Neuron (in vitro differentiated cells): ENCODE data around the gene CKAP2L.

ENCODE experiments used
- H2AFZ ChIP-seq: one replicate; pipeline ENCODE4 v1.6.1; 2013; ENCODE audit warnings: low read depth, mild to moderate bottlenecking, inconsistent platforms, low read length, moderate library complexity
- H3K27me3 ChIP-seq: one replicate; pipeline ENCODE4 v1.6.1; 2013; ENCODE audit warnings: low read length; ENCODE audit not compliant: insufficient read depth
- H3K36me3 ChIP-seq: one replicate; pipeline ENCODE4 v1.6.1; 2013; ENCODE audit warnings: low read length; ENCODE audit not compliant: insufficient read depth
- H3K4me1 ChIP-seq: one replicate; pipeline ENCODE4 v1.6.1; 2013; ENCODE audit warnings: low read length; ENCODE audit not compliant: insufficient read depth
- H3K4me3 ChIP-seq: 2 replicates; pipeline ENCODE4 v1.5.1; 2013; ENCODE audit warnings: mild to moderate bottlenecking, low read length, moderate library complexity
- H3K9me3 ChIP-seq: one replicate; pipeline ENCODE4 v1.6.1; 2013; ENCODE audit warnings: low read length

The CKAP2L gene

DNA sequence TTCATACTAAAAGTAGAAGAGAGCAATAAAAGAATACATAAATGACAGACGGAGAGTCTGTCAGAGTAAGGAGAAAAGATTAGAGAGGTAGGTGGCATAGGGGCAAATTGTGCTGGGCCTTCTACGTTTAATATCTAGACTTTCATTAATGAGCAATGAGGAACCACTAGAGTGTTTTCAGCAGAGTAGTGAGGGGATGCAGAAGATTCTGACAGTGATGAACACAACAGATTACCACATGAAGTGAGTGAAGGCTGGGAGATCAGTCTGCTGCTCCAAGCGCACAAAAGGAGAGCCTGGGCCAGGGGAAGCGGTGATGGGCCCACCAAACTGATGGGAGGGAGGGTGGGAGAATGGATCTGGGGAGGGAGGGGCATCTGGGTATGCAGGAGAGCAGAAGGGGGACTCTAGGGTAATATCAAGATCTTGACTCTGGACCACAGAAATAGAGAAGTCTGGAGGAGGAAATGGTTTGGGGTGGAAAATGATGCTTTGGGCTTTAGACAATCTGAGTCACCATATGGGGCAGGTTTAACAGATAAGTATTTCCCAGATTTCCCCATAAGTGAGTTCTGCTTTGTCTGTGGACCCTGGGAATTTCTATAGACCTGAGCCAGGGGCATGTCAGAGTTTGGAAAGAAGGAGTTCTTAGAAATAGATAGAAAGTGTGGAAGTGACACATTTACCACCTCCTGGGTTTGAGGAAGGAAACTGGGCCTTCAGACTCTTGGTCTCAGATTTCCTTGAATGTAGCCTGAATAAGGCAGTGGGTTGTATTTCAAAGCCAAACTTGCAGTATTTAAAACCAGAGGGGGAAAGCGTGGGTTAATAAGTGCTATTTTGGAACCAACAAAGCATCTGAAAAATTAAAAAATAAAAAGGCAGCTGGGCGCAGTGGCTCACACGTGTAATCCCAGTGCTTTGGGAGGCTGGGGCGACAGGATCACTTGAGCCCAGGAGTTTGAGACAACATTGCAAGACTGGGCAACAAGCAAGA is 34.9 kb upstream of the CKAP2L start:
- no peaks in the 10 kb centered on the region for H3K9me3 ChIP-seq

DNA sequence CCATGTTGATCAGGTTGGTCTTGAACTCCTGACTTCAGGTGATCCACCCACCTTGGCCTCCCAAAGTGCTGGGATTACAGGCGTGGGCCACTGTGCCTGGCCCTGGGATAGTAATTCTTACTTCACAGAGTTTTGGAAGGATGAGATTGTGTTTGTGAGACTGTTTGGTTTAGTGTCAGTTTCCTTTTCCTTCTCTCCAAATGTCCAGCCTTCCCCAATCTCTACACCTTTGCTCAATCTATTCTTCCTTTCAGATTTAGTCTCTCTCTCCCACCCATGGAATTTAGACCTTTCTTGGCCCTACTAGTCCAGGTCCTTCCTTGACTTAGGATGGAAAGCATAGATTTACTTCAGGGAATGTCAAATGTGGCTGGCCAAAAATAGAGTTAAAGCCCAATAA is 32.1 kb upstream of the CKAP2L start:
- Histone ChIP-seq H3K9me3 (no peaks in the 10 kb centered on the region), H3K4me1 (no peaks in the 10 kb centered on the region), H3K27me3 (no peaks in the 10 kb centered on the region), H3K36me3 (no peaks in the 10 kb centered on the region), H2AFZ (no peak overlapping the region), H3K4me3 (no peak overlapping the region)

More for the DNA sequence above, 34.9 kb upstream of the CKAP2L start:
- H3K27me3 ChIP-seq = no peaks in the 10 kb centered on the region
- no peaks in the 10 kb centered on the region for H3K36me3 ChIP-seq
- no peak overlapping the region for H3K4me3 ChIP-seq
- no peaks in the 10 kb centered on the region for H3K4me1 ChIP-seq
- no peak overlapping the region for H2AFZ ChIP-seq

DNA sequence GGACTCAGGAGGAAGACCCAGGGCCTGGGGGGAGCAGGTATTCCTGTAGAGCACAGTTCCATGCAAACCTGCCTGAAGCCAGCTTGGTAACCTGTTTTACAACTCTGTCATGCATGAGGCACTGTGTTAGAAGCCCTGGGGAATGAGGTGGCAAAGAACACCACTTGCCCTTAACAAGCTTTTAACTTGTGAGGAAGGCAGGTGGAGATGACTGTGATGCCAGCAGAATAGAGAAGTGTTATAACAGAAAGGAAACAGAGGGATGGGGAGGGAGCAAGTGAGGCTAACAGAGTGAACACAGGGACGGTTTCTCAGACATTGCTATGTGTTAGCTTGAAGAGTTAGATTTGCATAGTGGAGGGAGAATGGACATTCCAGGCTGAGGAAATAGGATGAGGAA is 31.4 kb upstream of the CKAP2L start:
- H3K27me3 ChIP-seq = no peaks in the 10 kb centered on the region
- H3K4me1 ChIP-seq = no peaks in the 10 kb centered on the region
- H3K9me3 ChIP-seq = no peaks in the 10 kb centered on the region
- no peak overlapping the region for H3K4me3 ChIP-seq
- no peaks in the 10 kb centered on the region for H3K36me3 ChIP-seq
- H2AFZ ChIP-seq = no peak overlapping the region

DNA sequence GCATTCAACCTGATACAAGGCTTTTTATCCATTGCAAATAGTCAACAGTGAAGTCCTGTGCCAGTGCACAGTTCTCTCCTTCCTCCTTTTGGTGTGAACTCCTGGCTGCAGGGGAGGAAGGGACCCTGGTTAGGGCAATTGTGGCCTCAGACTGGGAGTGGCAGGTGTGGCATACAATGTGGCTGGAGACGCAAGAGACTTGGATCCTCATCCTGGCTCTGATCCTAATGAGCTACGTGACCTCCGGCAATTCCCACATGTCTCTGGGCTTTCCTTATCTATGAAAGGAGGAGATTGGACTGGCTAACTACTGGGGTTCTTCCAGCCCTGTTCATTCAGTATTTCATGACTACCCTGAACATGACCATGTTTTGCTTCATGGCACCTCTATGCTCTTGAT is 30.4 kb upstream of the CKAP2L start:
- no peaks in the 10 kb centered on the region for H3K9me3 ChIP-seq
- no peak overlapping the region for H2AFZ ChIP-seq
- H3K4me3 ChIP-seq = no peak overlapping the region
- H3K27me3 ChIP-seq = no peaks in the 10 kb centered on the region
- no peaks in the 10 kb centered on the region for H3K36me3 ChIP-seq
- H3K4me1 ChIP-seq = no peaks in the 10 kb centered on the region

DNA sequence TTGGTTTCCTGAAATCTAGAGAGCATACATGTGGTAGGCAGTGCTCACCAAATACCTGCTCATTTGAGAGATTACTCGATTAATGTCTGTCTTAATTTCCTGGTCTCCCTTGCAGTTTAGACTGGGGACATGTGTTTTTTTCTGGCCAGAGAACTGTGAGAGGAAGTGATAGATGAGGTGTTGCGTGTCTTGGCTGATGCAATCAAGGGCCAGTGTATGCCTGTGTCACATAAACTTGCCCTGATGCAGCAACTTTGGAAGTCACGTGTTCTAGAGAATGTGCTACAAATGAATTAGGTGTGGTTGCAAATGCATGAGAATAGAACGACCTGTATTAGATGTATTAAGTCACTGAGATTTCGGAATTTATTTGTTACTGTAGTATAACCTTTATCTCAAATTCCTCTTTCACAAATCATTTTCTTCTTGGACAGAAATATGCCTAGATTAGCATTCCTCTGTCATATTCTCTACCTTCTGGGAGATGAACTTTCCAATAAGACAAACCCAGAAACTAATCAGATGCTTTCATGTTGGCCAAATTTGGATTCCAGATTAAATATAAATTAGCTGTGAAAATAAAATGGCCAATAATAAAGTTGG is 29.8 kb upstream of the CKAP2L start:
- Histone ChIP-seq H3K4me1 (no peaks in the 10 kb centered on the region), H3K36me3 (no peaks in the 10 kb centered on the region), H3K4me3 (no peak overlapping the region), H3K27me3 (no peaks in the 10 kb centered on the region), H2AFZ (no peak overlapping the region), H3K9me3 (no peaks in the 10 kb centered on the region)

DNA sequence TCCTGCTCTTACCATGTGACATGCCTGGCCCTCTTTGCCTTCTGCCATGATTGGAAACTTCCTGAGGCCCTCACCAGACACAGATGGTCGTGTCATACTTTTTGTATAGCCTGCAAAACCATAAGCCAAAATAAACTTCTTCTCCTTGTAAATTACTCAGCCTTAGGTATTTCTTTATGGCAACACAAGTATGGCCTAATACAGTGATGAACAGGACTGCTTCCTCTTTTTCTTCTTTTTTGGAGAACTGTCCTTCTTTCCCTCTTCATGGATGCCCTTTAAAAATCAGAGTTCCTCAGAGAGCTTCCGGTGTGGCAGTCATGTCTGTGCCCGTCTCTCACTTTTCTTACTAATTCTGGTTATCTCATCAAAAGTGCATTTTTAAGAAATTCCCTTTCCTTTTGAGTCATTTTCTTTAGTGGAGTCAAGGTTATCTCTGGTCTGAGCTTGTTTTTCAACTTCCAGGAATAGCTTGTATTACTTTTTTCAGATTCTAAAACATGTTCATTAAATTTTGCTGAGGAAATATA is 29.1 kb upstream of the CKAP2L start:
- H2AFZ ChIP-seq = no peak overlapping the region
- H3K4me3 ChIP-seq = no peak overlapping the region
- H3K27me3 ChIP-seq = no peaks in the 10 kb centered on the region
- H3K4me1 ChIP-seq = no peaks in the 10 kb centered on the region
- H3K36me3 ChIP-seq = no peaks in the 10 kb centered on the region
- H3K9me3 ChIP-seq = no peaks in the 10 kb centered on the region

DNA sequence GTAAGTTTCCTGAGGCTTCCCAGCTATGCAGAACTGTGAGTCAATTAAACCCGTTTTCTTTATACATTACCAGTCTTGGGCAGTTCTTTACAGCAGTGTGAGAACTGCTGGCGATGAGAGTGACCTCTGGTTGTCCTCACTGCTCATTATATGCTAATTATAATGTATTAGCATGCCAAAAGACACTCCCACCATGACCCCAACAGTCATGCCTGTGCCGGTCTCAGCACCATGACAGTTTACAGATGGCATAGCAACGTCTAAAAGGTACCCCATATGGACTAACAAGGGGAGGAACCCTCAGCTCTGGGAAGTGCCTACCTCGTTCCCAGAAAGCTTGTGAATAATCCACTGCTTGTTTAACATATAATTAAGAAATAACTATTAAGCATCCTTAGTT is 28.0 kb upstream of the CKAP2L start:
- no peaks in the 10 kb centered on the region for H3K4me1 ChIP-seq
- H2AFZ ChIP-seq = no peak overlapping the region
- H3K4me3 ChIP-seq = no peak overlapping the region
- H3K9me3 ChIP-seq = no peaks in the 10 kb centered on the region
- no peaks in the 10 kb centered on the region for H3K27me3 ChIP-seq
- H3K36me3 ChIP-seq = no peaks in the 10 kb centered on the region

DNA sequence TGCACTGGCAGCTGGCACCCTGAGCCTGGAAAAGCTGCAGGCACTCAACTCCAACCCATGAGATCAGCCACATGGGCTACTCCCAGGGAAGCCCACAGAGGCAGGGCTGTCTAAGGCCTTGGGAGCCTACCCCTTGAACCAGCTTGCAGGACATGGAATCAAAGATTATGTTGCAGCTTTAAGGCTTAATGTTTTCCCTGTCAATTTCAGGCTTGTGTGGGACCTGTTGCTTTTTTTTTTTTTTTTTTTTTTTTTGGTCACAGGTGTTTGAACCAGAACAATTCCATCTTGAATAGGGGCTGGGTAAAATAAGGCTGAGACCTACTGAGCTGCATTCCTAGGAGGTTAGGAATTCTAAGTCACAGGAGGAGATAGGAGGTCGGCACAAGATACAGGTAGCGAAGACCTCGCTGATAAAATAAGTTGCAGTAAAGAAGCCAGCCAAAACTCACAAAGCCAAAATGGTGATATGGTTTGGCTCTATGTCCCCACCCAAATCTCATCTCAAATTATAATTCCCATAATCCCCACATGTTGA is 27.4 kb upstream of the CKAP2L start:
- Histone ChIP-seq H2AFZ (no peak overlapping the region), H3K27me3 (no peaks in the 10 kb centered on the region), H3K9me3 (no peaks in the 10 kb centered on the region), H3K36me3 (no peaks in the 10 kb centered on the region), H3K4me1 (no peaks in the 10 kb centered on the region), H3K4me3 (no peak overlapping the region)

DNA sequence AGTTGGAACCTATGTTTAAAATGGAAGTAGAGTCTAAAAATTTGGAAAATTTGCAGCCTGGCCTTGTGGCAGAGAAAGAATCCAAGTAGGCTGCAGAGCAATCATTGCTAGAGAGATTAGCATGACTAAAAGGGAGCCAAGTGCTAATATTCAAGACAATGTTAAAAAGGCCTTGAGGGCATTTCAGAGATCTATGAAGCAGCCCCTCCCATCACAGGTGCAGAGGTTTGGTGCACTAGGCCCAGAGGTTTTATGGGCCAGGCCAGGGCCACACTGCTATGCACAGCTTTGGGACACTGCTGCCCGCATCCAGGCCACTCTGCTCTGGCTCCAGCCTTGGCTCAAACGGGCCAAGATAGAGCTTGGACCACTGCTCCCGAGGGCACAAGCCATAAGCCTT is 26.6 kb upstream of the CKAP2L start:
- H3K9me3 ChIP-seq = no peaks in the 10 kb centered on the region
- no peak overlapping the region for H3K4me3 ChIP-seq
- no peaks in the 10 kb centered on the region for H3K36me3 ChIP-seq
- H3K4me1 ChIP-seq = no peaks in the 10 kb centered on the region
- no peaks in the 10 kb centered on the region for H3K27me3 ChIP-seq
- H2AFZ ChIP-seq = no peak overlapping the region

DNA sequence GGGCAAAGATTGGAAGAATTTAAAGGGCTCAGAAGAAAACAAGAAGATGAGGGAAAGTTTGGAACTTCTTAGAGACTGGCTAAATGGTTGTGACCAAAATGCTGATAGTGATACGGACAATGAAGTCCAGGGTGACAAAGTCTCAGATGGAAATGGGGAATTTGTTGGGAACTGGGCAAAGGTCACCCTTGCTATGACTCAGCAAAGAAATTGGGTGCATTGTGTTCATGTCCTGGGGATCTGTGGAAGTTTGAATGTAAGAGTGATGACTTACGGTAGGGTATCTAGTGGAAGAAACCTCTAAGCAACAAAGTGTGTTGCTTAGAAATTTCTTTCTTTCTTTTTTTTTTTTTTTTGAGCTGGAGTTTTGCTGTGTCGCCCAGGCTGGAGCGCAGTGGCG is 25.9 kb upstream of the CKAP2L start:
- Histone ChIP-seq H2AFZ (no peak overlapping the region), H3K4me3 (no peak overlapping the region), H3K4me1 (no peaks in the 10 kb centered on the region), H3K9me3 (no peaks in the 10 kb centered on the region), H3K36me3 (no peaks in the 10 kb centered on the region), H3K27me3 (no peaks in the 10 kb centered on the region)

DNA sequence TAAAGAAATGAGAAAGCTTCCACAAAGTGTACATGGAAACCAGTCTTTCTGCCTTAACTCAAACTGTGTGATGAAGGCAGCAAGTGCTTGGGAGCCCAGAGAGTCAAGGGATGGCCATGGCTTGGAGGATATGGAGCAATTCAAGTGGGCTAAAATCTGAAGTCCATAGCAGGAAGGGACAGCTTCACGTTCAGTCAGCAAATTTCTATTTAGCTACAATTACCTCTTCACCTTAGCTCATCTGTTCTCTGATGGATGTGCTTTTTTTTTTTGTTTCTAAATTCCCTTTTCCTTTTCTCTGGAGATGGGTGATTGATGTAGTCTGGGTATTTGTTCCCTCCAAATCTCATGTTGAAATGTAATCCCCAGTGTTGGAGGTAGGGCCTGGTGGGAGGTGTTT is 24.8 kb upstream of the CKAP2L start:
- H3K27me3 ChIP-seq = no peaks in the 10 kb centered on the region
- H2AFZ ChIP-seq = no peak overlapping the region
- no peaks in the 10 kb centered on the region for H3K9me3 ChIP-seq
- H3K36me3 ChIP-seq = no peaks in the 10 kb centered on the region
- H3K4me1 ChIP-seq = peaks cover 5% of the 10 kb centered on the region
- H3K4me3 ChIP-seq = no peak overlapping the region

DNA sequence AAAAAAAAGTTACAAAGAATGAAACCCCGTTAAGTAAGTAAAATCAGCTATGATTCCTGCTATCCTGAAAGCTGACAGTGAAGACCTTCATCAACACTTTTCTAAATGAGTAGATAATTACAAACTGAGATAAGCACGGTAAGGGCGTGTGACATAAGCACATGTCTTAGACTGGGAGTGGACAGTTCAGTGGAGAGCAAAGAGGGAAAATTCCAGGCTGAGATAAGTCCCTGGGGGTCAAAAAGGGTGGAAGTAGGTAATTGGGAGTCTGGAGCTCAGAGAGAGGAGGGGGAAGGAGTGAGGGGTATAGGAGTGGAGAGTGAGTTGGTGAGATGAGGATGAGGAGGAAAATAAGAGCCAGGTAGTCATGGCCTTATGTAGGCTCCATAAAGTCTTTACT is 24.2 kb upstream of the CKAP2L start:
- H2AFZ ChIP-seq = no peak overlapping the region
- no peak overlapping the region for H3K4me3 ChIP-seq
- no peaks in the 10 kb centered on the region for H3K9me3 ChIP-seq

DNA sequence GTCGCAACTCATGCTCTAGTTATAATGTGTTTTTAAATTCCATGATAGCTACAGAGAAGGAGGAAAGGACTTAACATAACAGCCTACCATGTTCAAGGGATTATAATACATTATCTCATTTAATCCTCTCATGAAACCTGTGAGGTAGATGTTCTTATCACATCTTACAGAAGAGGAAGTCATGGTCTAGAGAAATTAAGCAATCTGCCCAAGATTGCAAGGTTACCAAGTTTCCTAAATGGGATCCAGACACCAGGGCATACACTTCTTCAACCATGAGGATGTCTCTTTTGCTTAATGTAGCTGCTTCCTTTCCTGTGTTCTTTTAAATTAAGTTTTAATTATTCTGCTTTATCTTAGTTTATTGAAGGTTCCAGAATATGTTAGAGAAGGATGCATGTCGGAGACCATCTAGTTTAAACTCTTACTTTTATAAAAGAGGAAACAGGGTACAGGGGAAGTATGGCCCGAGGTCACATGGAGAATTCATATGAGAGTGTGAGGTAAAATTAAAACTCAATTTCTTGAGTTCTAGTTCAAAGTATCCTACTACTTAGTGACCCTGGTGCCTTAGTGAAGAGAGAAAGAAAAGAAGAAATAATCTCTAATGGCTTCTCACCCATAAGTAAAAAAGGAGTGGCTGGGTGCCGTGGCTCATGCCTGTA is 23.5 kb upstream of the CKAP2L start:
- no peaks in the 10 kb centered on the region for H3K36me3 ChIP-seq
- no peak overlapping the region for H2AFZ ChIP-seq
- H3K9me3 ChIP-seq = no peaks in the 10 kb centered on the region
- peaks cover 7% of the 10 kb centered on the region for H3K4me1 ChIP-seq
- H3K27me3 ChIP-seq = no peaks in the 10 kb centered on the region
- H3K4me3 ChIP-seq = no peak overlapping the region

More for the DNA sequence above, 24.2 kb upstream of the CKAP2L start:
- Histone ChIP-seq H3K4me1 (peaks cover 7% of the 10 kb centered on the region), H3K36me3 (no peaks in the 10 kb centered on the region), H3K27me3 (no peaks in the 10 kb centered on the region)
